GM23248 (cell line): ENCODE results near the gene MACROD2. TPM values are rescaled to one million over a fixed set of nuclear protein-coding genes. Genes with fewer than 3 reads are reported as not detected.
A peak's percentile ranks its signal among the peaks of the same experiment; 100 is the strongest.

Experiments used
- DNase-seq: peaks from one replicate; pipeline ENCODE4 v3.0.0-alpha.2; 2015
- H2AFZ ChIP-seq: fragments of 200-600 bp; sonication (generic); 2 replicates; pipeline ENCODE4 v1.6.1; 2016; ENCODE audit warnings: antibody characterized with exemption
- H3F3A ChIP-seq: fragments of 200-600 bp; sonication (generic); 2 replicates; pipeline ENCODE4 v1.6.1; 2016; ENCODE audit warnings: mild to moderate bottlenecking, antibody characterized with exemption, mixed run types; ENCODE audit not compliant: insufficient read depth
- H3K27ac ChIP-seq: fragments of 200-600 bp; sonication (generic); 2 replicates; pipeline ENCODE4 v1.5.1; 2016; ENCODE audit warnings: mild to moderate bottlenecking
- H3K27me3 ChIP-seq: fragments of 200-600 bp; sonication (generic); replicated peaks from 2 replicates; pipeline ENCODE4 v1.6.1; 2016; ENCODE audit warnings: mild to moderate bottlenecking; ENCODE audit not compliant: insufficient read depth
- H3K36me3 ChIP-seq: fragments of 200-600 bp; sonication (generic); 2 replicates; pipeline ENCODE4 v1.6.1; 2016; ENCODE audit warnings: low read depth, mild to moderate bottlenecking
- H3K4me1 ChIP-seq: fragments of 200-600 bp; sonication (generic); 2 replicates; pipeline ENCODE4 v1.6.1; 2016; ENCODE audit warnings: mild to moderate bottlenecking; ENCODE audit not compliant: insufficient read depth
- H3K4me2 ChIP-seq: fragments of 200-600 bp; sonication (generic); one replicate; pipeline ENCODE4 v1.6.1; 2016; ENCODE audit warnings: mild to moderate bottlenecking; ENCODE audit not compliant: unreplicated experiment
- H3K4me3 ChIP-seq: fragments of 200-600 bp; sonication (generic); 2 replicates; pipeline ENCODE4 v1.5.1; 2016; ENCODE audit warnings: mild to moderate bottlenecking
- H3K79me2 ChIP-seq: fragments of 200-600 bp; sonication (generic); 2 replicates; pipeline ENCODE4 v1.6.1; 2016; ENCODE audit warnings: mild to moderate bottlenecking; ENCODE audit not compliant: insufficient read depth
- H3K9ac ChIP-seq: fragments of 200-600 bp; sonication (generic); 2 replicates; pipeline ENCODE4 v1.6.1; 2016; ENCODE audit warnings: mild to moderate bottlenecking
- H3K9me2 ChIP-seq: fragments of 200-600 bp; sonication (generic); 2 replicates; pipeline ENCODE4 v1.6.1; 2016; ENCODE audit warnings: mixed run types, mild to moderate bottlenecking, moderate library complexity; ENCODE audit not compliant: insufficient read depth
- H3K9me3 ChIP-seq: fragments of 200-600 bp; sonication (generic); one replicate; pipeline ENCODE4 v1.6.1; 2017; ENCODE audit warnings: low read depth
- H4K20me1 ChIP-seq: fragments of 200-600 bp; sonication (generic); 2 replicates; pipeline ENCODE4 v1.6.0; 2016; ENCODE audit not compliant: insufficient read depth
- EZH2 ChIP-seq: fragments of 200-600 bp; sonication (generic); IDR thresholded peaks from 2 replicates; pipeline ENCODE4 v1.6.1; 2018; ENCODE audit warnings: antibody characterized with exemption, mild to moderate bottlenecking; ENCODE audit not compliant: insufficient read depth, poor library complexity, severe bottlenecking
- EZH2phosphoT487 ChIP-seq: fragments of 200-600 bp; sonication (generic); IDR thresholded peaks from 2 replicates; pipeline ENCODE4 v1.6.1; 2018; ENCODE audit warnings: antibody characterized with exemption, moderate library complexity, mild to moderate bottlenecking, low read depth; ENCODE audit not compliant: insufficient read depth
- WGBS, 2 experiments: methylation state at CpG; one replicate each; pipeline ENCODE4 v1.1.6; 2015 to 2017; ENCODE audit warnings: low lambda C conversion rate in 2 of 2, low coverage in 1 of 2; ENCODE audit errors: missing lambda C conversion rate in 2 of 2; 5-methylcytosine and 5-hydroxymethylcytosine counted together
- in situ Hi-C: fragments of 300-500 bp; cut with MboI; formaldehyde crosslinking; loops from 2 replicates; pipeline ENCODE4 v1.15.0; 2020
- polyA plus RNA-seq: library from polyadenylated mRNA; unstranded; fragments of >200 nt; fragmentation: Nextera tagmentation; extraction: Ambion mirVana; gene quantifications from 2 replicates; pipeline ENCODE4 v1.2.1, GENCODE V29; 2016
- total RNA-seq: library from RNA; depleted of rRNA; stranded (reverse); fragments of >200 nt; shearing (Covaris generic); gene quantifications from 2 replicates; pipeline ENCODE4 v1.2.3, GENCODE V29; 2014

The MACROD2 gene
- total and polyA plus RNA-seq, 2 experiments from 2014 or later = 1.1 to 3.1 TPM

DNA sequence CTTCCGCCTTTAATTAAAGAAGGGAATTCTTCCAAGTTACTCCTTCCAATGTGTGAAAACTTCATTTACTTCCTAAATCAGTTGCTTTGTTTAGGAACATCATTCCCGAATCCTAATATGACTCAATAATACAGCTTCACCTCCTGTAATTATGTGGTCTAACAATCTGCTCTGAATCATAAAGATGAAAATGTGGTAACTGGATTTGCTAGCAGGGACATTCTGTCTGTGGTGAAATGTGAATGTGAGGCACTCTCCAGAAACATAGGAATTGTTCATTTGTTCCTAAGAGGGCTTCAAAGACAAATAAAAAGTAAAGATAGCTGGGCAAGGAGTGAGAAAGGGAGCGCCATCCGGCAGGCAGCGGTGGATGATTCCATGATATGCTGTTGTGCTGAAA, 1899.8 kb downstream of the MACROD2 start:
- Histone ChIP-seq H3K4me2 (no peak overlapping the region), H4K20me1 (no peaks in the 10 kb centered on the region), H3K9ac (no peak overlapping the region), H3K9me2 (no peaks in the 10 kb centered on the region), H3F3A (no peaks in the 10 kb centered on the region), H3K9me3 (no peaks in the 10 kb centered on the region), H3K27ac (no peak overlapping the region), H3K79me2 (no peaks in the 10 kb centered on the region), H3K4me1 (no peaks in the 10 kb centered on the region), H3K27me3 (no peaks in the 10 kb centered on the region), H3K36me3 (no peaks in the 10 kb centered on the region), H3K4me3 (no peak overlapping the region), H2AFZ (no peak overlapping the region)
- peak; percentile 18 for DNase-seq
- TF ChIP-seq EZH2 (no peak), EZH2phosphoT487 (no peak)
- in situ Hi-C loops = no loop called here
- 19 to 22% methylated on average over 5 of the region's 5 CpGs for WGBS, 2 experiments

DNA sequence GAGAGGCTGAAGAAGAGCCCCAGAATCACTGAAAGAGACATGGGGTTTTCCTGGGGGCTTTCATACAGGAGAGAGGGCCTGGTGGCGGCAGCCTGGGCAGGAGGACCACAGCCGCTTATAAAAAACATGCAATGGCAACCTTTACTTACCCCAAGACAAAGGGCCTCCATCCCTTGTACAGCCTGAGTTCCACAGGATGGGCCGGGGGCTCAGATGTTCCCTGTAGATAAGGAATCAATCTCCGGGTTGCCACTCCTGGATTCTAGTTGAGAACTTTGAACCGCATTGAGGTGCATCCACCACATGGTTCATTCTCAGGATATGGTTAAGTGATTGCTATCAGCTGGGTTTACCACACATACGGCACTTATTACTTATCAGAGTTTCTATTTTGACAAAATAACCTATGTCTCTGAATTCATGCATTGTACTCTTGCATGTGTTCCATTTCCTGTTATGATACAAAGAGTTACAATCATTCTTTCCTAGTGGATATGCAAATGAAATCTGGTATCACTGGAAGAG, 1900.3 kb downstream of the MACROD2 start:
- no peak overlapping the region for H2AFZ ChIP-seq
- no peaks in the 10 kb centered on the region for H3K9me2 ChIP-seq
- H3K27ac ChIP-seq = no peak overlapping the region
- in situ Hi-C loops = no loop called here
- no peak for TF ChIP-seq EZH2
- TF ChIP-seq EZH2phosphoT487 = no peak
- H3K4me3 ChIP-seq = no peak overlapping the region
- H3K4me1 ChIP-seq = no peaks in the 10 kb centered on the region
- WGBS, 2 experiments = 60 to 64% methylated on average over 6 of the region's 6 CpGs
- no peaks in the 10 kb centered on the region for H3K36me3 ChIP-seq
- DNase-seq = no peak
- no peaks in the 10 kb centered on the region for H3K79me2 ChIP-seq
- no peak overlapping the region for H3K9ac ChIP-seq
- no peak overlapping the region for H3K4me2 ChIP-seq
- no peaks in the 10 kb centered on the region for H4K20me1 ChIP-seq
- H3K27me3 ChIP-seq = no peaks in the 10 kb centered on the region
- H3F3A ChIP-seq = no peaks in the 10 kb centered on the region
- no peaks in the 10 kb centered on the region for H3K9me3 ChIP-seq

DNA sequence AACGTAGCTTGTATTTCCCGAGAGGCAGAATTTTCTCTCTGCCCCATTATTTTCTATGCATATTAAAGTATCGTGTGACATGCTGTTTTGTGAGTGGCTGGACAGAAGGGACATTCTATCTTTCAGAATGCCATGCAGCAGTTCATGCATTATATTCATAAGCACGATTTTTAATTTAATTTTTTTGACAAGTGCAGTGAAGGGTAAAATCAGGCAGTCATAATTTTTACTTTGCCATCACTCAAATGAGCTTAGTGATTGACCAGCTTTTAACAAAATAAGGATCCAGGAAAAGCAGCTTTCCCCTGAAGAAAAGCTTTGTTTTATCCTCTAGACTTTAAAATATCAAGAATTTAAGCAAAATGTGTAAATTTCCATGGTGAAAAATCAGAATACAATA, 1904.7 kb downstream of the MACROD2 start:
- no peaks in the 10 kb centered on the region for H3K9me3 ChIP-seq
- no peak overlapping the region for H3K4me3 ChIP-seq
- no peaks in the 10 kb centered on the region for H3K79me2 ChIP-seq
- H3K36me3 ChIP-seq = no peaks in the 10 kb centered on the region
- H3K27me3 ChIP-seq = no peaks in the 10 kb centered on the region
- H3K4me2 ChIP-seq = no peak overlapping the region
- no peaks in the 10 kb centered on the region for H3K4me1 ChIP-seq
- WGBS, 2 experiments = 39 to 44% methylated on average over 4 of the region's 4 CpGs
- H3K9ac ChIP-seq = no peak overlapping the region
- no peaks in the 10 kb centered on the region for H3F3A ChIP-seq
- H4K20me1 ChIP-seq = no peaks in the 10 kb centered on the region
- no peak for DNase-seq
- H3K9me2 ChIP-seq = no peaks in the 10 kb centered on the region
- TF ChIP-seq EZH2phosphoT487 (no peak), EZH2 (no peak)
- H2AFZ ChIP-seq = no peak overlapping the region
- in situ Hi-C loops = no loop called here
- H3K27ac ChIP-seq = no peak overlapping the region

DNA sequence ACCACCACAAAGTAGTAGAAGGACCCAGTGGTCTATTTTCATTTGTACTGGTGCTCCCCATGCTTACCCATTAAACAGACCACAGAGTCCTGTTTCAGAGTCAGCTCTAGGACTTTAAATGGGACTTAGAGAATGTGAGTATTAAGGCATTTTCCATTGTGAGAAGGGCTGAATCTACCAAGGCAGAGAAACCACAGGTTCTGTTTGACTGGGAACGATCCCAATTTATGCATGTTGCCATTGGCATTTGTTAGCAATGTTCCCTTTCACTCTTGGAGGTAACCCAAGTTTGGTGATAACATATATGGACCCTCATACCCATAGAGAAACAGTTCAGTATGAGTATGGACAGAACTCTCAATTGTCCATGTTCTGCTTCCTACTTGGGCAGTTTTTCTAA, 1905.1 kb downstream of the MACROD2 start:
- no peaks in the 10 kb centered on the region for H3K9me2 ChIP-seq
- no peak overlapping the region for H3K9ac ChIP-seq
- H3F3A ChIP-seq = no peaks in the 10 kb centered on the region
- no peak overlapping the region for H2AFZ ChIP-seq
- no peak overlapping the region for H3K4me3 ChIP-seq
- in situ Hi-C loops = no loop called here
- WGBS, 2 experiments = 9 to 11% methylated on average over 1 of the region's 1 CpG
- H3K4me2 ChIP-seq = no peak overlapping the region
- H3K27ac ChIP-seq = no peak overlapping the region
- no peaks in the 10 kb centered on the region for H3K79me2 ChIP-seq
- TF ChIP-seq EZH2phosphoT487 (no peak), EZH2 (no peak)
- no peaks in the 10 kb centered on the region for H4K20me1 ChIP-seq
- no peaks in the 10 kb centered on the region for H3K4me1 ChIP-seq
- H3K36me3 ChIP-seq = no peaks in the 10 kb centered on the region
- H3K27me3 ChIP-seq = no peaks in the 10 kb centered on the region
- DNase-seq = no peak
- no peaks in the 10 kb centered on the region for H3K9me3 ChIP-seq

DNA sequence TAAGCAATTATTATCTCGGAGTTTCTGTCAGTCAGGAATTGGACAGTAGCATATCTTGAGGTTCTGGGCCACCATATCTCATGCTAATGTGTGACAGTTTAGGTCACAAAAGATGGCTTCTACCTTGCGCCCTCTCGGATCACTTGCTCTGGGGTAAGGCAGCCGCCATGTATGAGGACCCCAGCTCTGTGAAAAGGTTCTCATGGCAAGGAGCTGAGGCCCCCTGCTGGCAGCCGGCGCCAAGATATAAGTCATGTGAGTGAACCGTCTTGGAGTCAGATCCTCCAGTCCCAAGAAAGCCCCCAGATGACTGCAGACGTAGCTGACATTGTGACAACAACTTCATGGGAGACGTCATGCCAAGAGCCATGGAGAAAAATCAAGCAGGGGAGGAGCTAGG, 1907.2 kb downstream of the MACROD2 start:
- no peaks in the 10 kb centered on the region for H3K79me2 ChIP-seq
- no peak overlapping the region for H2AFZ ChIP-seq
- no peak for TF ChIP-seq EZH2phosphoT487
- TF ChIP-seq EZH2 = no peak
- in situ Hi-C loops = no loop called here
- H3K27ac ChIP-seq = no peak overlapping the region
- no peaks in the 10 kb centered on the region for H3K4me1 ChIP-seq
- no peaks in the 10 kb centered on the region for H4K20me1 ChIP-seq
- H3F3A ChIP-seq = no peaks in the 10 kb centered on the region
- H3K36me3 ChIP-seq = no peaks in the 10 kb centered on the region
- no peaks in the 10 kb centered on the region for H3K9me2 ChIP-seq
- no peak overlapping the region for H3K4me3 ChIP-seq
- 58 to 66% methylated on average over 9 of the region's 9 CpGs for WGBS, 2 experiments
- DNase-seq = no peak
- no peaks in the 10 kb centered on the region for H3K9me3 ChIP-seq
- H3K27me3 ChIP-seq = no peaks in the 10 kb centered on the region
- no peak overlapping the region for H3K9ac ChIP-seq
- H3K4me2 ChIP-seq = no peak overlapping the region
